ENCODE measurements around the gene PSD2. TPM values are rescaled to one million over a fixed set of nuclear protein-coding genes. Genes with fewer than 3 reads are reported as not detected.

PSD2 gene
- total RNA-seq, 1 experiment from 2014 or later: not detected

DNA sequence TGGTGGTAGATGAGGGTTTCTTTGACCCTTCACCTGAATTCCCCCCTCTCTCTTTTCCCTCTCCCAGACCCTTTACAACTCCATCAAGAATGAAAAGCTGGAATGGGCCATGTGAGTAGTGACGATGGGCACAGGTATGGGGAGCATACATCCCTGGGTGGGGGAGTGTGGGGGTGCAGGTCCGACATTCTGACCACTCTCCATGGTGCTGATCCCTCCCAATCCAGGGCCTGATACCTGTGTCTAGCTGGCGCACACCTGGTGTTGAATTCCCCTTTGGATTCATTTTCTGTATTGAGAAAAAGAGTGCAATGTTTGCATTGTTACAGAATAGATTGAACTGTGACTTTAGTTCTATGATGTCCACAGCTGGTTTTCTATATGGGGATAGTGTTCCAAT lies 40.0 kb downstream of the PSD2 start:
- BruUV-seq (replicated peaks): no TSS peak
- H3K36me3 Mint-ChIP-seq (ENCODE audit: insufficient read depth, unreplicated experiment): no peaks in the 10 kb centered on the region
- no peak overlapping the region for H3K4me3 Mint-ChIP-seq (ENCODE audit: low read depth, unreplicated experiment)
- no peak for DNase-seq
- no peaks in the 10 kb centered on the region for H3K9me3 Mint-ChIP-seq (ENCODE audit: low read depth, unreplicated experiment)
- H3K4me1 Mint-ChIP-seq (ENCODE audit: low read depth, unreplicated experiment): no peaks in the 10 kb centered on the region
- CTCF ChIA-PET: no interaction called here
- intact Hi-C loops (cut with micrococcal nuclease; ENCODE audit: unreplicated experiment): no loop called here
- TF ChIP-seq, protein P1, sequence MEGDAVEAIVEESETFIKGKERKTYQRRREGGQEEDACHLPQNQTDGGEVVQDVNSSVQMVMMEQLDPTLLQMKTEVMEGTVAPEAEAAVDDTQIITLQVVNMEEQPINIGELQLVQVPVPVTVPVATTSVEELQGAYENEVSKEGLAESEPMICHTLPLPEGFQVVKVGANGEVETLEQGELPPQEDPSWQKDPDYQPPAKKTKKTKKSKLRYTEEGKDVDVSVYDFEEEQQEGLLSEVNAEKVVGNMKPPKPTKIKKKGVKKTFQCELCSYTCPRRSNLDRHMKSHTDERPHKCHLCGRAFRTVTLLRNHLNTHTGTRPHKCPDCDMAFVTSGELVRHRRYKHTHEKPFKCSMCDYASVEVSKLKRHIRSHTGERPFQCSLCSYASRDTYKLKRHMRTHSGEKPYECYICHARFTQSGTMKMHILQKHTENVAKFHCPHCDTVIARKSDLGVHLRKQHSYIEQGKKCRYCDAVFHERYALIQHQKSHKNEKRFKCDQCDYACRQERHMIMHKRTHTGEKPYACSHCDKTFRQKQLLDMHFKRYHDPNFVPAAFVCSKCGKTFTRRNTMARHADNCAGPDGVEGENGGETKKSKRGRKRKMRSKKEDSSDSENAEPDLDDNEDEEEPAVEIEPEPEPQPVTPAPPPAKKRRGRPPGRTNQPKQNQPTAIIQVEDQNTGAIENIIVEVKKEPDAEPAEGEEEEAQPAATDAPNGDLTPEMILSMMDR (IDR thresholded peaks at IDR 0.05; ENCODE audit: unreplicated experiment): no peak
- H3K27ac Mint-ChIP-seq (ENCODE audit: unreplicated experiment): no peak overlapping the region
- peaks cover 100% of the 10 kb centered on the region for H3K27me3 Mint-ChIP-seq (ENCODE audit: unreplicated experiment)

GRCh38 chr5:139836469-139837208 lies 41.0 kb downstream of the PSD2 start:
- Mint-ChIP-seq H3K27ac (ENCODE audit: unreplicated experiment) (no peak overlapping the region), H3K36me3 (ENCODE audit: insufficient read depth, unreplicated experiment) (no peaks in the 10 kb centered on the region), H3K4me1 (ENCODE audit: low read depth, unreplicated experiment) (no peaks in the 10 kb centered on the region), H3K27me3 (ENCODE audit: unreplicated experiment) (peaks cover 100% of the 10 kb centered on the region), H3K4me3 (ENCODE audit: low read depth, unreplicated experiment) (no peak overlapping the region), H3K9me3 (ENCODE audit: low read depth, unreplicated experiment) (no peaks in the 10 kb centered on the region)
- DNase-seq: no peak
- intact Hi-C loops (cut with micrococcal nuclease; ENCODE audit: unreplicated experiment): no loop called here
- CTCF ChIA-PET: no interaction called here
- BruUV-seq (replicated peaks): no TSS peak
- TF ChIP-seq, protein P1 (IDR thresholded peaks at IDR 0.05; ENCODE audit: unreplicated experiment): no peak

DNA sequence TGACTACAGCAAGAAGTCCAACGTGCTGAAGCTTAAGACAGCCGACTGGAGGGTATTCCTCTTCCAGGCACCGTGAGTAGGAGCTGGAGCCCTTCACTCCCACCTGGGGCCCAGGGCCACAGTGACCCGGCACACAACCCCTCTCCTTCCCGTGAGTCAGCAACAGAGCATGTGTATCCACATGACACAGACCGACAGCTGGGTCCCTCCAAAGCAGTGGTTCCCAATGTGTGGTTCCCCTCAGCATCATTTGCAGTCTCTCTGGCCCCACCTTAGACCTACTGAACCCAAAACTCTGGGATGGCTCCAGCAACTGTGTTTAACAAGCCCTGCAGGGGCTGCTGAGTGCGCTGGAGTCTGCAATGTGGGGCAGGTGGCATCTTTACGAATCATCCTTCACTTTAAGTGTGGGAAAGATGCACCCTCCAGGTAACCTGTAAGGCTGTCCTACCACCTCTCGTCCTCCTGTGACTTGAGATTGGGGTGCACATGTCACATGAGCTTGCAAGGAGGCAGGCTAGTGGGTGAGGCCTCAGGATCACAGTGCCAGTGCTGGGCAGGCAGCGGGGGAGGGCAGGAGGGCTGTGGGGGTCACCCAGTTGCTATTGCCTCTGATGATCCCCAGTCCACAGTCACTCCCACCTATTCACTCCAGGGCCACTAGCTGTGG lies 42.2 kb downstream of the PSD2 start:
- no peak for DNase-seq
- no peaks in the 10 kb centered on the region for H3K36me3 Mint-ChIP-seq (ENCODE audit: insufficient read depth, unreplicated experiment)
- no peak overlapping the region for H3K4me3 Mint-ChIP-seq (ENCODE audit: low read depth, unreplicated experiment)
- H3K27me3 Mint-ChIP-seq (ENCODE audit: unreplicated experiment): peaks cover 100% of the 10 kb centered on the region
- TF ChIP-seq, protein P1 (IDR thresholded peaks at IDR 0.05; ENCODE audit: unreplicated experiment): no peak
- BruUV-seq (replicated peaks): no TSS peak
- no peaks in the 10 kb centered on the region for H3K9me3 Mint-ChIP-seq (ENCODE audit: low read depth, unreplicated experiment)
- intact Hi-C loops (cut with micrococcal nuclease; ENCODE audit: unreplicated experiment): no loop called here
- H3K27ac Mint-ChIP-seq (ENCODE audit: unreplicated experiment): no peak overlapping the region
- no peaks in the 10 kb centered on the region for H3K4me1 Mint-ChIP-seq (ENCODE audit: low read depth, unreplicated experiment)
- CTCF ChIA-PET: no interaction called here

DNA sequence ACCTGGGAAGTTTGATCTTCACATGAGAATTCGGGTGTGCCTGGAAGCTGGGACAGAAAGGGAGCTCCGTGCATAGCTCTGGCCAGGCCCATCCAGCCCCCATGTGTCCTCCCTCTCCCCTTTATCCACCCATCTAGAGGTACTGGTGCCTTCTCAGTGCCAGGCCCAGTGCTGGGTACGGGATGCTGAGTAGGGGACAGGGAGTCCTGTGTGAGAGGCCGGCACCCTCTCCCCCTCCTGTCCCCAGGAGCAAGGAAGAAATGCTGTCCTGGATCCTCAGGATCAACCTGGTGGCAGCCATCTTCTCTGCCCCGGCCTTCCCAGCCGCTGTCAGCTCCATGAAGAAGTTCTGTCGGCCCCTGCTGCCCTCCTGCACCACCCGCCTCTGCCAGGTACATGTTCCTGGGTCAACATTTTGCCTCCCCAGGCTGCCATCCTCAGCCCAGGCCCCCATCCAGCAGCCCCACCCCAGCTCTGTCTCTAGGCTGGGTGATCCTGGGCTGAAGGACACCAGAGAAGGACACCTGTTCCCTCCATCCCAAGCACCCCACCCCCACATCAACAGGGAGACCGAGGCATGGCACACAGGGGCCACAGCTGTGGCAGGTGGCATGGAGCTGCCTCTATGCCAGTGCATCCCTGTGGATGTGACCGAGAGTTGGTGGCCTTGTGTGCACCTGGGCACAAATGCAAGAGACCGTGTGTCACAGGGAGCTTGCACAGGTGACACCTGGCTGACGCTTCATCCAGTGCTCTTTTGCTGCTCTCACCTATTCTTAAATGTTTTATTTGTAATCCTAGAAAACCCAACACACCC lies 43.0 kb downstream of the PSD2 start:
- Mint-ChIP-seq H3K4me3 (ENCODE audit: low read depth, unreplicated experiment) (no peak overlapping the region), H3K36me3 (ENCODE audit: insufficient read depth, unreplicated experiment) (no peaks in the 10 kb centered on the region), H3K4me1 (ENCODE audit: low read depth, unreplicated experiment) (no peaks in the 10 kb centered on the region), H3K9me3 (ENCODE audit: low read depth, unreplicated experiment) (no peaks in the 10 kb centered on the region), H3K27me3 (ENCODE audit: unreplicated experiment) (peaks cover 99% of the 10 kb centered on the region), H3K27ac (ENCODE audit: unreplicated experiment) (no peak overlapping the region)
- CTCF ChIA-PET: no interaction called here
- BruUV-seq (replicated peaks): no TSS peak
- intact Hi-C loops (cut with micrococcal nuclease; ENCODE audit: unreplicated experiment): no loop called here
- no peak for DNase-seq
- TF ChIP-seq, protein P1 (IDR thresholded peaks at IDR 0.05; ENCODE audit: unreplicated experiment): no peak

Data from Calu3 (cell line).